Inflammatory macrophage (primary cell): ENCODE measurements around the gene DLG1.

Source experiments
- DNase-seq, 2 donors: peaks; one replicate each; pipeline ENCODE4 v3.0.0-alpha.2; 2020 to 2022

Gene DLG1

DNA sequence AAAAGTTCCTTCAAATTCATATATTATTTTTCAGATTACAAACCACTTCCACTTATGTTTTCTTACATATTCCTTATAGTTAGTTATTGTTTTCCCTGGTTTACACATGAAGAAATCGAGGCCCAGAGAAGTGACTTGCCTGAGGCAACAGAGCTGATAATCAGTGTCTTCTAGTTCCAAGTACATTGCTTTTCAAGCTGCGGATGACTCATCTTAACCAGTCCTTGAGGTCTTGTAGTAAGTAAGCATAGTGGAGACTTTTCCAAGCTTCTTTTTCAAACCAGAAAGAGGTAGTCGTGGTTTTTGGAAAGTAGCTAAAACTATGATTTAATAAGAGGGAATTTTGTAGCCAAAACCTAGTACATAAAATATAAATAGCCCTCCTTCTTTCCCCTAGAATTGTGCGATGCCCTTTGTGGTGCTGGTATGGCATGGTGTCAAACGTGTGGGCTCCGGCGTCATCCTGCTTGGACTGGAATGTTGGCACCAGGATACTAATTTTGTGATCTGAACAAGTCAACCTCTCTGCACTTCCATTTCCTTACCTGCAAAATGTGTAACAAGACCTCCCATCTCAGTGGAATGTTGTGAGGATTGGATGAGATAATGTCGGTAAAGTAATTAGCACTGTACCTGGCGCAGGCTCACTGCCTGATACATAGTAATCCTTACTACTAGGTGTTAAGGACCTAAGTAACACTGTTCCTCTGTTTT is 19.0 kb upstream of the DLG1 start:
- no peak for DNase-seq

DNA sequence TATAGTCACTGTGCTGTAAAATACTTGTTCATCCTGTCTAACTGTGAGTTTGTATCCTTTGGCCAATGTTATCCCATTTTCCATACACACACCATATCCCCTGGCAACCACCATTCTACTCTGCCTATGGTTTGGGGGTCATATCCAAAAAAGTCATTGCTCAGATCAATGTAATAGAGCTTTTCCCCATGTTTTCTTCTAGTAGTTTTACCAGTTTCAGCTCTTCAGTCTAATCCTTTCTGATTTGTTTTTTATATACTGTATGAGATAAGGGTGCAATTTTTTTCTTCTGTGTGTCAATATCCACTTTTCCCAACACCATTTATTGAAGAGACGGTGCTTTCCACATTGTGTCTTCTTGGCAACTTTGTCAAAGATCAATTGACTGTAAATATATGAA is 14.0 kb upstream of the DLG1 start:
- DNase-seq, result no peak

DNA sequence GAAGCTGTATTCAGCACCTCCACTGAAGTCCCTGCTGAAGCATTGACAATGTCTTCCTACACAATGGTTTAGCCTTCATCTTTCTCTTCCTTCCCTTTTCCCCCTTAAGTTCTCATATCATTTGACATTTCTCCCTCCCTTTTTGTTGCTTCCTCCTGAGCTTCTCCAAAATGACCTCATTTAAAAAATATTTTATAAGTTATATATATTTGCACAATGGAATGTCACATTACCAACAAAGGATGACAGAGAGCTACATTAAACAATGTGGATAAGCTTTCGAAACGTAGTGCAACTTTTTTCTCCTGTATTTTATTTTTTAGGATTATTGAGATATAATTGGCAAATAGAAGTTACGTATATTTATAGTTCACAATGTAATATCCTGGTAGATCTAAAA is 13.2 kb upstream of the DLG1 start:
- DNase-seq, result no peak

DNA sequence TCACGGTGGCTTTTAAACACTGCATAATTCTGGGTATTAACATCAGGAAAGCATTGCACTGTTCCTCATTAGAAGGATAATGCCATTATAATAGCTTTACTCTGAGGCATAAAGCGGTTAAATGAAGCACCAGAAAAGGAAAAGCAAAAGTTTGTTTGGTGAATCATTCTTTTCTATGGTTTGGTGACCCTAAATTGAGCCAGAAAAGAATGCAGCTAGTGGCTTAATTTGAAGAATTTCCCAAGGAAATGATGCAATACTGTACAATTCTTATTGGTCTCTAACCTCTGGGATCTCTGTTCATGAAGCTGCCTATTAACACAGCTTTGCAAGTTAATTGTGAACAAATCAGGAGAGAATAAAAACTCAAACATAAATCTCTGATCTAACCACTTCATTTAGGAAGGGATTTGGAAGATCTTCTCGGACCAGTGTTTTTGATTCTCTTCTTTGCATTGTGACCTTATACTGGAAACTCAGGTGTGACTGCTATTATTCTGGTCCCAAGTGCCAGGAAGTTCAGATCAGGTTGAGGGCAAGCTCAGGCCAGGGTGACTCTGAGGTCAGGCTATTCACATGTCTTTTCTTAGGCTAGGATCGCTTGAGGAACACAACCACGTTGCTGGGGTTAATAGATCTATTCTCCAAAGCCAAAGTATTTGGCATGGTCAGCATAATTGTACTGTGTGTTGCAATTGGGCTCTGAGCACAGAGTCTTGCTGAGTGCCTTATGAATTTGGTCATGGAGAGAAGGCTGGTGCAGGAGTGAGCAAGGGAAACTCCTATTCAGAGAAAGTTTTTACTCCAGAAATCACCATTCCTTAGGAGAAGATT is 11.3 kb upstream of the DLG1 start:
- DNase-seq, result no peak

DNA sequence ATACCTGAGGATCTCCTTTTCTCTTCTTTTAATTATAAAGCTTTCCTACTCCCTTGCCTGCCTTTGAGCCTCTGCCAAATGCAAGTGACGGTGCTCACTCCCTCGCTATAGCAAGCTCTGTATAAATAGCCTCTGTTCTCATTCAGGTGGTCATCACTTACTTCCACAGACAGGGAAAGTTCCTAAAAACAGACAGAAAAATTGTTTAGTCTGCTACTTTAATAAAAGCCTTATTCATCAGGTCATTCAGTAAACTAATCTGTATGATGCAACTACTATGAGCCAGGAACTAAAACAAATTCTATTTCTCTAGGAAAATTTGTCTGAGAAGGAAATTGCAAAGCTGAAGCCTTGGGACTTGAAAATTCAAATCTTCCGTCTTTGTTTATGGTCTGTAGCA is 10.2 kb upstream of the DLG1 start:
- no peak for DNase-seq

DNA sequence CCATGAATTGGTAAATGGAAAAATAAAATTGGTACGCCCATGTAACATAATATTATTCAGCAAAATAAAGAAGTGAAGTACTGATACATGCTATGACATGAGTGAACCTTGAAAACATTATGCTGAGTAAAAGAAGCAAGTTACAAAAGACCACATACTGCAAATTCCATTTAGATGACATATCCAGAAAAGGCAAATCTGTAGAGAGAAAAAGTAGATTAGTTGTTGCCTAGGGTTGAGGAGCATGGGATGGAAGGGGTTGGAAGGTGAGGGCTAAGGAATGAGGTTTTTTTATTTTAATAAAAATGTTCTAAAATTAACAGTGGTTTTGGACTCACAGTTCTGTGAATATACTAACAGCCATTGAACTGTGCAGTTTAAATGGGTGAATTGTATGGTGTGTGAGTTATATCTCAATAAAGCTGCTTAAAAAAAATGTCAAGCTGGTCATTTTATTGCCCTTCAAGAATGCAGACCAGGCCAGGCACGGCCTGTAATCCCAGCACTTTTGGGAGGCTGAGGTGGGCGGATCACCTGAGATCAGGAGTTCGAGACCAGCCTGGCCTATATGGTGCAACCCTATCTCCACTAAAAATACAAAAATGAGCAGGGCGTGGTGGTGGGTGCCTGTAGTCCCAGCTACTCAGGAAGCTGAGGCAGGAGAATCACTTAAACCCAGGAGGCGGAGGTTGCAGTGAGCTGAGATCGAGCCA is 8.1 kb upstream of the DLG1 start:
- no peak for DNase-seq

DNA sequence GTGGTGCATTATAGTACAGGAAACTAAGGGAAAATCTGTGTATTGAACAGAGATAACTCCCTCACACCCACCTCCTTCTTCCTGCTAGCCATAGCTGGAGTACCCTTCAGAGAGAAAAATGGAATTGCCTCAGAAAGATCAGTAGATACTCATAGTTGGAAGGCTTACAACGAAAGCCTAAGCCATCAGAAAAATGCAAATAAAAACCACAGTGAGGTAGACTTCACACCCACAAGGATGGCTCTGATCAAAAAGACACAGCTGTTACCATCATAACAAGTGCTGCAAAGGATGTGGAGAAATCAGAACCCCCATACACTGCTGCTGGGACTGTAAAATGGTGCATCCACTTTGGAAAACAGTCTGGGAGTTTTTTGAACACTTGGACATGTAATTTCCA is 7.4 kb upstream of the DLG1 start:
- no peak for DNase-seq

DNA sequence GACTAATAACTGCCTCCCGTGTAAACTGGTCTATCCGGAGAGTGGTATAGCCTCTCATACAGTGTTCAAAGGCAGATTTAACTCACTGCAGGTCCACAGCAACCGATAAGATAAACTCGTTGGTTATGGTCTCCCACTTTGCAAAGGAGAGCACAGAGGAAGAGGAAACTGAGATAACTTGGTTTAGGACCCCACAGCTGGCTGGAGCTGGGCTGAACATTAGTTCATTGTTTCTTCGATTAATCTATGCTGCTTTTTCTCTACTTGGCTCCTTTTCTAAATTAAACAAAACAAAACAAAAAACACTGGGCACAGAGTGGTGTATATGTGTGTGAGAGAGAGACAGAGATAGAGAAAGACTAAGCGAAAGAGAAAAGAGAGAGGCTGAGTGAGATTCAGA is 5.0 kb upstream of the DLG1 start:
- DNase-seq, result no peak

DNA sequence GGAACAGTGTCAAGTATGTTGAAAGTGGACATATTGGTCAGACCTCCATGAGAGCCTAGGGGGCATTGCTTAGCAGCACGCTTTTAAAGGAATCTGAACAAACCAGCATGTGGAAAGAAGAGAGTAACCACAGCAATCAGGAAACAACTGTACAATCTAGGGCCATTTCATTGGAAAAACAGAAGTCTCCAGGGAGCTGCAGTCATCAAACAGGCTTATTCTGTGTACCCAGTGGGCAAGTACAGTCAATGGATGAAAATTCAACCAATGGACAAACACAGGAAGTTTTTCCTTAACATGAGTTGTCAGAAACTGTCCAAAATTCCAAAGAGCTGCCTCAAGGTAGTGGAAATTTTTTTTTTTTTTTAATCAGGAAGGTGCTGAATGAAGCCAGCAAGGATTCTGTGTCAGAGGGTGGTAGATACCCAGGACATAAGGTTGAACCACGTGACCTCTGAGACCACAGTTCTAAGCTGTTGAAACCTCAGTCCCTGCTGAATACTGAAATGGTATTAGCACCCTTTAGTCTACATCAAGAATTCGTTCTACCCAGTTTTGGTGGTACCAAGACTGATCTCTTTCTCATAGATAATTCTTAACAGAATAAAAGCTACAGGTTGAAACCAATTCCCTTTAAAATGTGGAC is 4.4 kb upstream of the DLG1 start:
- peak; percentile 14 to 46 for DNase-seq

DNA sequence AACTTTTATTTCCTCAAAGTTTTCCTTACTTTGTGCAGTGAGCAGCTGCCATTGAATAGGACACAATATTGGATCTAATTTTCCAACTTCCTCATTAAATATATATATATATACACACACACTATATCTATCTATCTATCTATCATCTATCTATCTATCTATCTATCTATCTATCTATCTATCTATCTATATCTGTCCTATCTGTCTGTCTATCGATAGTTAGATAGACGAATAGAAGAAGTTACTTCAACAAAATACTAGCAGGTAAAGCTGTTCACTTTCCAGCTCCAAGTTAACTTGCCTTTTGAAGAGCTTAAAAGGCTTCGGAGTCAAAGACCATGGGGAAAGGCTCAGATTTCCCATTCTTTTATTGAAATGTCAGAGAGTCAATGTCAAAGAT is 3.6 kb upstream of the DLG1 start:
- DNase-seq, result no peak

DNA sequence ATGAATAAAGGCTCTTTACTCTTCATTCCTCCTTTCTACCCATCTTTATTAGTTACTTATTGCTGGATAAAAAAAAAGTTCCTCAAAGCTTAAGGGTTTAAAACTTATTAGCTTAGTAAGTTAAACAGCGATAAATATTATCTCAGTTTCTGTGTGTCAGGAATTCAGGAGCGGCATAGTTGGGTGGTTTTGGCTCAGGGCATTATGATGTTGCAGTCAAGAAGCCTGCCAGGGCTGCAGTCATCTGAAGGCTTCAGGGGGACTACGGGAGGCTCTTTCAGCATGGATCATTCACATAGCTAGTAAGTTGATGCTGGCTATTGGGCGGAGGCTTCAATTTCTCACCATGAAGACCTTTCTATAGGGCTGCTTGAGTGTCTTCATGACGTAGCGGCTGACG is 1.9 kb upstream of the DLG1 start:
- no peak for DNase-seq

DNA sequence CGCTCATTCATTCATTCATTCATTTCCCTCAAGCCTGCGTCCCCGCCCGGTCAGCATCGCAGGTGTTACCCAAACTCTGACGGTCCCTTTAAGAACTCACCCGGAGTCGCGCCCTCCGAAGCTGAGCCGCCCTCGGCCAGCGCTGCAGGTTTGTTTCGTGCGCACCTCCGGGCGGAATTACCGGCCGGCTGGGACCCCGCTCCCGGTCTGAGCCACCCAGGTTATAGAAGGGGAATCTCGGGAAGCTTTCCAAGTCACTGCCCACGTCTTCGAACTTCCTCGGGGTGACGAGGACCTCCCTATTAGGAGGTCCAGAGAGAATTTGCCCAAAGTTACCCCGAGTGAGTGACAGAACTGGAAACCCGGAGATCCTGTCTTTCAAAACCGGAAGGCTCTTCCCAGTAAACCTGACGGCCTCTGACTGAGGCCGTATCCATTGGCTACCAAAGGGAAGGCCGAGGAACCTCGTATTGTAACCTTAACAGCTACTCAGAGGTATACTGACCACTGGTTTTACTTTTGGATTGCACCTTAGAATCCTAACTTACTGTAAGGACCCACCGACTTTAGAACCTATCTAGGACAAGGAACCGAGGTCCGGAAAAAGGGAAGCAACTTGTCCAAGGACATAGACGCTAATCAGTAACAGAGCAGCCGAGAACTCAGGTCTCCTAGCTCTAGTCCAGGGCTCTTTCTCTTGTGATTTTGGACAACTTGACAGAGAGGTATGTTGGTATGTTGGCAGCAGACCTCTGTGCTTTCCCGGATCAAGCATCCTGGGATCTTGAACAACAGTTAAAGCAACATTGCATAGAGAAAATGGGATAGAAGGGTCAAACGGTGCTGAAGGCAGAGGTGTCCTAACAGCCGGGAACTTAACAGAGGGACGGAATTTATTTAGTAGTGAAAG is 788 bp upstream of the DLG1 start:
- peak in 1 of 2 donors; percentile 15 for DNase-seq

DNA sequence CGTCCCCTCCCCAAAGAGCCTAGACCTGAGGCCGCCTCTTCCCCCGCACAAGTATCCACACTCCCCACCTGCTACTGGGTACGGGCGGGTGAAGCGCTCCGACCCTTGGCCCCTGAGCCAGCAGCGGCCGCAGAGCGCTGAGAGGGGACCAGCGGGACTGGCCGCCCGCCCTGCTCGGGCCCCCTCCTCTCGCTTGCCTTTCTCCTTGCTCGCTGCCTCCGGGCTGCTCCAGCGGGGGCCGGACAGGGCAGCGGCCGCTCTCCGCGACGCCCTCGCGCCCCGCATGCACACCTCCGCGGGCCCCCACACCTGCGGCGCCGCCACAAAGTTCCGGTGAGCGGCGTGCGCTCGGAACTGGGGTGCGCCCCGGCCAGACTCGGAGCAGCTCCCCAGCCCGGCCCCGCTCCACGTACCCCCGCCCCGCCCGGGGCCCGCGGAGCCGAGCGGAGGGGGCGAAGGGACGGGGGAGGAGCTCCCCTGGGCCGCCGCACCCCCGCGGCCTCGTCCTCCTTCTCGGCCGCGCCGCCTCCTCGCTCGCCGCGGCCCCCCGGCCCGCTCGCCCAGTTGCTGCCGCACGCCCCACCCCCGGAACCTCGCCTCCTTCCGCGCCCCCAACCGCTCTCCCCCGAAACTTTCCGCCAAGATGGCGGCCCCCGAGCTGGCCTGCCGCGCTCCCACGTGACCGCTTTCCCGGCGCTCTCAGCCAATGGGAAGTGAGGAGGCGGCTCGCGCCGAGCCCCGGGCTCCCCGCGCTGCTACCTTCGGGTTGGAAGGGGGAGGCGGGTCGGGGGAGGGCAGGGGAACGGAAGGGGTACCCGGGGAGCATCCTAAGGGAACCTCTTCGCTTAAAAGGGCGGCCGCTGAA is 704 bp downstream of the DLG1 start:
- peak; percentile 74 to 85 for DNase-seq

DNA sequence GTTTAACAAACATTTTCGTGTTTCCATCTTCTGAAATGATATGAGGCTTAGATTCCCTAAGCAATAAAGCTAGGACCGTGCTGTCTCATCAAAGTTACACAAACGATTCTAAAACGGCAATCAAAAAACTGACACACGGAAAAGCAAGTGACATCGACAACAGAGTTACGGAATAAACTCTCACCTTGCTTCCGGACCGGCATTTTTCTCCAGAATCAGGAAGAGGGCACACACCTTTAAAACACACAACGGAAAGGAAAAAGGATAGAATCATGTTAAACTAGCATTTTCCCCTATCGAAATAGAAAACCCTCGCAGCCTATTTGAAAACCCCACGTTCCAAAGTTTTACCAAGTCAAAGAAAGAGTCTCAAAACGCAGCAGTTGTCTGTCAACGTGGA is 1.4 kb downstream of the DLG1 start:
- DNase-seq, result no peak

DNA sequence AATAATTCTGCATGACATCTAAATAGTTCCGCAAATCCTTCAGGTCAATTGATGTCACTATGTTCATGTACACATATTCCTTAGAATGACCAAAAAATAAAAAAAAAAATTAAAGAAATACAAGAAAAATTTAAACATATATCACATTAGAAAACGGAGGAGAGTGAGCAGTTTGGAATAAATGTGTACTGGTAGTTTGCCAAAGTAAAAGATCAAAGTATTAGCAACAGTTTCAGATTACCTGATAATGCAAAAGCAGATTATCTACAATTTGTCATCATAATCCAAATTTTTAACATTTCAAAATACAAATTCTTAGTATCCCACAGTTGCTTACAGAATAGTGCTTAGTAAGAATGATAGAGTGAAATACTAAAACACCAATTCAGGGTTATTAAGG is 1.9 kb downstream of the DLG1 start:
- DNase-seq, result no peak

DNA sequence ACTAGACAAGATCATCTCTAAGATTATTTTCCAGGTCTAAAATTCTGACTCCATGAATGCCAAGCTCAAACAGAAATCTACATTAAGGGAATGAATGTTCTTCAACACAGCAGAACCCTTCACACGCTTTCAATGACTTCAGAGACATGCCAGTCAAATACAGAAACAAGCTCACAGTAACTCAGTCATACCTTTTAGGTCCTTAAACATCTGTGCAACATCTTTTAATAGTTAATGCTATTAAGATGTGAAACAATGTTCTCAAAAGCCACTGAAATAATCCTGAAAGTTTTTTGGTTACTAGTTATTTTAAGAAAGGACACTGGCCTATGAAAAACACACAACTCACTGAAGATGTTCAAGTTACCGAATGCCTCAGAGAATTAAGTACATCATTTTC is 2.5 kb downstream of the DLG1 start:
- no peak for DNase-seq

DNA sequence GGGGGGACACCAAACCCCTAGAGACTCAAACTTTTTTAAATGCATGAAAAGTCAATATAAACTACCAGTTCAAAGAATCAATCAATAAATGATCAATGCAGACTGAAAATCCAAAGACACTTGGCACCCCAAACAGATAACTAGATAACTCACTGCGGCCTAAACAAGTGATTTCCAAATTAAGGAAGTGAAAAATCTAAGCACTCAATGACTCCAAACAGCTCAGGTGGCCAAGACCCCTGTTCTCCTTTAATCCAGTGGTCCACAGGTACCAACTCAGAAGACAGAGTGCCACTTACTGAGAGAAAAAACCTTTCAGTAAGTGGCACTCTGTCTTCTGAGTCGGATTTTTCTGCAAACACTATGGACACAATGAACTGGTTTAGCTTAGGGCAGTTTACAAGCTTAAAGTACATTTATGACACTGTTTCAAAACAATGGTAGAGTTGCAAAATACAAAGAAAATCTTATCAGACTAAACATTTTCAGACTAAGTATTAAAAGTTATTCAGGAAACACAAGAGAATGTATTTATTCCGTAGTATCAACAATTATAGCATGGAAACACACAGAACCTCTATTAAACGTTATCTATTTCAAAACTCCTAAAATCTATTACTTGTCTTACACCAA is 4.7 kb downstream of the DLG1 start:
- no peak for DNase-seq

DNA sequence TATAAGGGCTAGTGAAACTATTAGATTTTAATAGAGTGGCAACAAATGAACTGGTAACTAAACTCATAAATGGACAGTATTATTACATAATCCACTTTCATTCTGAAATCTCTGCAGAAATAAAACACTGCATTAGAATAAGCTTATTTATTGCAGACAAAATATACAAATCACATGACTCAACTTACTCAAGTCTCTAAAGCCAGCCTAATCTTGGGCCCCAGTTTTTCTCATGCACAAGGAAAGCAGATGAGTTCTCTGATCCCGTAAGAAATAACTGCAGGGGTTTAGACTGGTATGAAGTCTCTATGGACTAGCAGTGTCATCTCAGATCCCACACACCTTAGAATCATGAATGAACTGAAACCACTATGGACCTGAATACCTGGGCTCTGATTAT is 5.8 kb downstream of the DLG1 start:
- no peak for DNase-seq

DNA sequence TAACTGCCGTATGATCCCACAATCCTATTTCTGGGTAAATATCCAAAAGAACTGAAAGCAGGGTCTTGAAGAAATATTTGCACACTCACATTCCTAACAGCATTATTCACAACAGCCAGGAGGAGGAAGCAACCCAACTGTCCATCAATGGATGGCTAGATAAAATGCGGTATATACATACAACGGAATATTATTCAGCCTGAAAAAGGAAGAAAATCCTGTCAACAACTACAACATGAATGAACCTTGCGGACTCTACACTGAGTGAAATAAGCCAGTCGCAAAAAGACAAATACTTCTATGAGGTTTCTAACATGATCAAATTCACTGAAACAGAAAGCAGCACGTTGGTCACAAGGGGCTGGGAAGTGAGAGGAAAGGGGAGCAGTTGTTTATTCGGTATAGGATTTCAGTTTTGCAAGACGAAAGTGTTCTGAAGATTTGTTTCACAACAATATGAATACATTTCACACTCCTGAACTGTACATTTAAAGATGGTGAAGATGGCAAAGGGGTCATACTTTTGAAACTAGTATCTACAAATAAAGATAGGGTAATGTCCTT is 6.2 kb downstream of the DLG1 start:
- no peak for DNase-seq

DNA sequence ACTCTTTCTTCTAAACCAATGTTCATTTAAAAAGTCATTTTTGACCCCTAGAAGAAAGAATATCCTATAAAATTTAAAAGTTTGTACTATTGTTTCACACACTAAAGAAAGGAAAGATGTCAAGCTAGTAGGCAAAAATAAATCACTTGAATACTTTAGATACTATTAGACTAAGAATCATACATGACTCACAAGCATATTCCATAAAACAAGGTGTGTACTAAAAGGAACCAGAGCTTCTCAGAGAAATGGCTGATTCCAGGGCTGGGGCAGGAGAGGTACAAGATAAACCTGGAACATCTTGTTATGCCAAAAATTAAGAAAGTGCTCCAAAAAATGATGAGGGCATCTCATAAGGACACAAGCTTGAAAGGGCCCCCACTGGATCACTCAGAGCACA is 8.7 kb downstream of the DLG1 start:
- DNase-seq, result no peak
